Gastrocnemius medialis (tissue), 4 donors: ENCODE data around the gene SLC33A1.
"Not testable (repeated sequence)": the region's sequence is repeated elsewhere in the genome, so short reads cannot be mapped to it uniquely, and the experiment has no call there.

Source experiments
- POLR2A ChIP-seq, 2 donors: fragments of 450-650 bp; IDR thresholded peaks; one replicate each; pipeline ENCODE4 v1.6.1; 2017; ENCODE audit warnings: antibody characterized with exemption in 2 of 2, mild to moderate bottlenecking in 2 of 2, moderate library complexity in 2 of 2
- TF ChIP-seq, protein P1 (sequence below), 5 experiments: fragments of 450-650 bp in 3 of 5; fragments of 200-600 bp in 2 of 5; sonication (generic) in 2 of 5; IDR thresholded peaks in 4 of 5; conservative IDR thresholded peaks in 1 of 5; 1 replicate in 4 of 5; 2 replicates in 1 of 5; pipeline ENCODE4 v1.5.1; 2016 to 2019; ENCODE audit warnings: antibody characterized with exemption in 5 of 5, mild to moderate bottlenecking in 3 of 5, moderate library complexity in 3 of 5

DNA sequence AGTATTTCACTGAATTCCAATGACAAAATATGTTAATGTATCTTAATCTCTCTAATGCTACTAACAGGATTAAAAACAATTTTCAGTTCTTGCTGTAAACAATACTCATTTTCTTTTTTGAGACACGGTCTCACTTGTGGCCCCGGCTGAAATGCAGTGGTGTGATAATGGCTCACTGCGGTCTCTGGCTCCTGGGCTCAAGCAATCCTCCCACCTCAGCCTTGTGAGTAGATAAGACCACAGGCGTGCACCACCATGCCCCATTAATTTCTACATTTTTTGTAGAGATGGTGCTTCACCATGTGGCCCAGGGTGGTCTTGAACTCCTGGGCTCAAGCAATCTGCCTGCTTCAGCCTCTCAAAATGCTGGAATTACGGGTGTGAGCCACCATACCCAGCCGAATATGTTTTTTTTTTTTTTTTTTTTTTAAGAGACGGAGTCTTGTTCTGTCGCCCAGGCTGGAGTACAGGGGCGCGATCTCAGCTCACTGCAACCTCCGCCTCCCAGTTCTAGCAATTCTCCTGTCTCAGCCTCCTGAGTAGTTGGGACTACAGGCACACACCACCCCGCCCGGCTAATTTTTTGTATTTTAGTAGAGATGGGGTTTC, 25.6 kb downstream of the SLC33A1 start:
- not testable (repeated sequence) for TF ChIP-seq POLR2A (IDR thresholded peaks at IDR 0.05)
- TF ChIP-seq, protein P1, sequence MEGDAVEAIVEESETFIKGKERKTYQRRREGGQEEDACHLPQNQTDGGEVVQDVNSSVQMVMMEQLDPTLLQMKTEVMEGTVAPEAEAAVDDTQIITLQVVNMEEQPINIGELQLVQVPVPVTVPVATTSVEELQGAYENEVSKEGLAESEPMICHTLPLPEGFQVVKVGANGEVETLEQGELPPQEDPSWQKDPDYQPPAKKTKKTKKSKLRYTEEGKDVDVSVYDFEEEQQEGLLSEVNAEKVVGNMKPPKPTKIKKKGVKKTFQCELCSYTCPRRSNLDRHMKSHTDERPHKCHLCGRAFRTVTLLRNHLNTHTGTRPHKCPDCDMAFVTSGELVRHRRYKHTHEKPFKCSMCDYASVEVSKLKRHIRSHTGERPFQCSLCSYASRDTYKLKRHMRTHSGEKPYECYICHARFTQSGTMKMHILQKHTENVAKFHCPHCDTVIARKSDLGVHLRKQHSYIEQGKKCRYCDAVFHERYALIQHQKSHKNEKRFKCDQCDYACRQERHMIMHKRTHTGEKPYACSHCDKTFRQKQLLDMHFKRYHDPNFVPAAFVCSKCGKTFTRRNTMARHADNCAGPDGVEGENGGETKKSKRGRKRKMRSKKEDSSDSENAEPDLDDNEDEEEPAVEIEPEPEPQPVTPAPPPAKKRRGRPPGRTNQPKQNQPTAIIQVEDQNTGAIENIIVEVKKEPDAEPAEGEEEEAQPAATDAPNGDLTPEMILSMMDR (IDR thresholded peaks at IDR 0.05 in 4 of 5, conservative IDR thresholded peaks at IDR 0.05 in 1 of 5), result not testable (repeated sequence)
